ENCODE data around the gene DNM3. TPM values are rescaled to one million over a fixed set of nuclear protein-coding genes. Genes with fewer than 3 reads are reported as not detected.

The DNM3 gene
- total and polyA plus RNA-seq, 2 experiments from 2014 or later: 5.2 to 12.2 TPM

DNA sequence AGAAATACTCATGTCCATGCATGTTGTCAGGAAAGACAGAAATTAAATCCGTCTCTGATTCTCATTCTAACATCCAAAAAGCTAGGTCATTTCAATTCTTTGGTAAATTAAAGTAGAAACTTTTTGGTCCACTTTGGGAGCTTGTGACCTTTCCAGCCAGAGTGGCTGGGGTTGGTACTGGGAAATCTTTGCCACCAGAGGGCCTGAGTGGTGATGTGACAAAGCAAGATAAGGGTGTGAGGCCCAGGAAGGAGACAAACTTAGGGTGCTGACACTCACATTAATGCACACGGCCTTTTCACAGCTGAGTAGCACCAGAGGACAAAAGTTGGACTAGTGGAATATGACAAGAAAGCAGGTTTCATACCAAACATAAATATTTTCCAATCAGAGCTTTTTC is 144.3 kb downstream of the DNM3 start (continued):
- TF ChIP-seq CTCF (conservative IDR thresholded peaks at IDR 0.05; ENCODE audit: low read depth in 2 of 2): peak; percentile 45 to 53

DNA sequence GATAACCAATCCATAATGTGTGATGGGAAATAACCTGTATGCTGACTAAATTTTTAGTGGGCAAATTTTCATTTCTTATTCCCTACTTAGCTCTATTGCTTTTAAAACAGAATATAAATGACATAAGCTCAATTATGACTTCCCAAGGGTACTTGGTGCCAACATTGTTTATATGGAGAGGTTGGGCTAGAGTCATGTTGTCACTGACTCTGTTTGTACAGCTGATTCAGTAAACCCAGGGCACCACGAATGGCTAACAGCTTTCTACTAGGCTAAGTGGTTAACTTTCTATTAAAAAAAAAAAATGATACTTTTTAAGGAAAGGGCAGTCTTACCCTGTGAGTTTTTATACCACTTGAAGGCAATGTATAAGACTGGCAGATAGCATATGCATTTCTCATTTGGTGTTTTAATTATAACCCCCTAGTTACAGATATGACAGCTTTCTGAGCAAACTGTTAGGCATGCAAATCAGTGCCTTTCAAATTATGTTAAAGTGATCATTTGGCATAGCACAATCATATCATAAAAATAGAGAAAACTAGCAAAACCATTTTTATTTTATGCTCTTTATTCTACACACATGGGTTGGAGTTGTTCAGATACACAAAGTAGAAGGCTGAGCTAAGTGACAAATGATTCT is 147.1 kb downstream of the DNM3 start:
- Mint-ChIP-seq H3K27me3 (ENCODE audit: insufficient read depth, low read depth, poor library complexity) (peaks cover 2% of the 10 kb centered on the region), H3K9me3 (no peaks in the 10 kb centered on the region), H3K4me3 (no peak overlapping the region), H3K4me1 (peaks cover 7% of the 10 kb centered on the region; the same call in 2 of the 3 replicates), H3K27ac (no peak overlapping the region), H3K36me3 (ENCODE audit: low read depth) (no peaks in the 10 kb centered on the region)
- DNase-seq (ENCODE audit: low spot score) (no peak), ATAC-seq (no peak)
- Histone ChIP-seq H3K4me1 (ENCODE audit: insufficient read depth) (no peaks in the 10 kb centered on the region), H3K27me3 (ENCODE audit: insufficient read depth) (no peaks in the 10 kb centered on the region), H3K79me2 (replicated peaks; ENCODE audit: insufficient read depth) (no peaks in the 10 kb centered on the region), H4K20me1 (replicated peaks; ENCODE audit: insufficient read depth) (no peaks in the 10 kb centered on the region), H3F3A (replicated peaks; ENCODE audit: low read depth) (no peaks in the 10 kb centered on the region), H3K4me2 (no peak overlapping the region), H3K36me3 (ENCODE audit: insufficient read depth) (no peaks in the 10 kb centered on the region), H3K9me2 (ENCODE audit: insufficient read depth) (no peaks in the 10 kb centered on the region), H3K4me3 (no peak overlapping the region), H2AFZ (no peak overlapping the region), H3K27ac (ENCODE audit: low read depth) (no peak overlapping the region)
- TF ChIP-seq EZH2phosphoT487 (IDR thresholded peaks at IDR 0.05; ENCODE audit: unreplicated experiment) (no peak), EZH2 (IDR thresholded peaks at IDR 0.05; ENCODE audit: low read depth, unreplicated experiment) (no peak), NANOG (IDR thresholded peaks at IDR 0.05; ENCODE audit: borderline replicate concordance) (no peak), ZNF331 (CRISPR knock-in tag; IDR thresholded peaks at IDR 0.05; ENCODE audit: low read depth) (no peak), ZNF462 (CRISPR knock-in tag; IDR thresholded peaks at IDR 0.05) (no peak), POLR2AphosphoS5 (IDR thresholded peaks at IDR 0.05; ENCODE audit: low read depth) (no peak), STAT1 (IDR thresholded peaks at IDR 0.05; ENCODE audit: unreplicated experiment) (no peak), ZNF114 (CRISPR knock-in tag; IDR thresholded peaks at IDR 0.05) (no peak)
- TF ChIP-seq, protein P1, sequence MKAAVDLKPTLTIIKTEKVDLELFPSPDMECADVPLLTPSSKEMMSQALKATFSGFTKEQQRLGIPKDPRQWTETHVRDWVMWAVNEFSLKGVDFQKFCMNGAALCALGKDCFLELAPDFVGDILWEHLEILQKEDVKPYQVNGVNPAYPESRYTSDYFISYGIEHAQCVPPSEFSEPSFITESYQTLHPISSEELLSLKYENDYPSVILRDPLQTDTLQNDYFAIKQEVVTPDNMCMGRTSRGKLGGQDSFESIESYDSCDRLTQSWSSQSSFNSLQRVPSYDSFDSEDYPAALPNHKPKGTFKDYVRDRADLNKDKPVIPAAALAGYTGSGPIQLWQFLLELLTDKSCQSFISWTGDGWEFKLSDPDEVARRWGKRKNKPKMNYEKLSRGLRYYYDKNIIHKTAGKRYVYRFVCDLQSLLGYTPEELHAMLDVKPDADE (IDR thresholded peaks at IDR 0.05): no peak
- TF ChIP-seq, protein P2, sequence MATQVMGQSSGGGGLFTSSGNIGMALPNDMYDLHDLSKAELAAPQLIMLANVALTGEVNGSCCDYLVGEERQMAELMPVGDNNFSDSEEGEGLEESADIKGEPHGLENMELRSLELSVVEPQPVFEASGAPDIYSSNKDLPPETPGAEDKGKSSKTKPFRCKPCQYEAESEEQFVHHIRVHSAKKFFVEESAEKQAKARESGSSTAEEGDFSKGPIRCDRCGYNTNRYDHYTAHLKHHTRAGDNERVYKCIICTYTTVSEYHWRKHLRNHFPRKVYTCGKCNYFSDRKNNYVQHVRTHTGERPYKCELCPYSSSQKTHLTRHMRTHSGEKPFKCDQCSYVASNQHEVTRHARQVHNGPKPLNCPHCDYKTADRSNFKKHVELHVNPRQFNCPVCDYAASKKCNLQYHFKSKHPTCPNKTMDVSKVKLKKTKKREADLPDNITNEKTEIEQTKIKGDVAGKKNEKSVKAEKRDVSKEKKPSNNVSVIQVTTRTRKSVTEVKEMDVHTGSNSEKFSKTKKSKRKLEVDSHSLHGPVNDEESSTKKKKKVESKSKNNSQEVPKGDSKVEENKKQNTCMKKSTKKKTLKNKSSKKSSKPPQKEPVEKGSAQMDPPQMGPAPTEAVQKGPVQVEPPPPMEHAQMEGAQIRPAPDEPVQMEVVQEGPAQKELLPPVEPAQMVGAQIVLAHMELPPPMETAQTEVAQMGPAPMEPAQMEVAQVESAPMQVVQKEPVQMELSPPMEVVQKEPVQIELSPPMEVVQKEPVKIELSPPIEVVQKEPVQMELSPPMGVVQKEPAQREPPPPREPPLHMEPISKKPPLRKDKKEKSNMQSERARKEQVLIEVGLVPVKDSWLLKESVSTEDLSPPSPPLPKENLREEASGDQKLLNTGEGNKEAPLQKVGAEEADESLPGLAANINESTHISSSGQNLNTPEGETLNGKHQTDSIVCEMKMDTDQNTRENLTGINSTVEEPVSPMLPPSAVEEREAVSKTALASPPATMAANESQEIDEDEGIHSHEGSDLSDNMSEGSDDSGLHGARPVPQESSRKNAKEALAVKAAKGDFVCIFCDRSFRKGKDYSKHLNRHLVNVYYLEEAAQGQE (IDR thresholded peaks at IDR 0.05; ENCODE audit: unreplicated experiment): no peak
